Ovary (tissue), 3 donors: ENCODE results near the gene CRHBP.

Source experiments
- EP300 ChIP-seq: sonication (generic); formaldehyde crosslinking; IDR thresholded peaks from one replicate; pipeline ENCODE4 v1.6.1; 2017; ENCODE audit warnings: antibody characterized with exemption
- POLR2A ChIP-seq: fragments of 450-650 bp; IDR thresholded peaks from one replicate; pipeline ENCODE4 v1.6.1; 2017; ENCODE audit warnings: antibody characterized with exemption, mild to moderate bottlenecking, moderate library complexity
- TF ChIP-seq, protein P1 (sequence below), 3 donors: fragments of 450-650 bp in 2 of 3; fragments of 200-600 bp in 1 of 3; IDR thresholded peaks; one replicate each; pipeline versions ENCODE4 v1.5.1 to v1.8.0; 2016 to 2022; ENCODE audit warnings: antibody characterized with exemption in 3 of 3, mild to moderate bottlenecking in 1 of 3
- donor health status: DM: no; HTN: no; CAD: no.

DNA sequence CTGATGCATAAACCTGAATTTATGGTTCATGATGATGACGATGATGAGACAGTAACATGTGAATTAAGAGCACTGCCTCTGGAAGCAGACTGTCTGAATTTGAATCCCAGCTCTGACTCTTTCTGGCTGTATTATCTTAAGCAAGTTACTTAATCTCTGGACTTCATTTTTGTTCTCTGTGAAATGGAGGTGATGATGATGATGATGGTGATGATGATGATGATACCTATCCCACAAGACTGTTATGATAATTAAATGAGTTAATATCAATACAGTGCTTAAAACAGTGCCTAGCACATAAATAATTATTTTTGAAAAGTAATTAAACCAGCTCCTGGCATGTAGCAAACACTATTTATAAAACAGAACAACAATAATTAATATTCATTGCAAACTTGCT lies 64.1 kb downstream of the CRHBP start:
- TF ChIP-seq, protein P1, sequence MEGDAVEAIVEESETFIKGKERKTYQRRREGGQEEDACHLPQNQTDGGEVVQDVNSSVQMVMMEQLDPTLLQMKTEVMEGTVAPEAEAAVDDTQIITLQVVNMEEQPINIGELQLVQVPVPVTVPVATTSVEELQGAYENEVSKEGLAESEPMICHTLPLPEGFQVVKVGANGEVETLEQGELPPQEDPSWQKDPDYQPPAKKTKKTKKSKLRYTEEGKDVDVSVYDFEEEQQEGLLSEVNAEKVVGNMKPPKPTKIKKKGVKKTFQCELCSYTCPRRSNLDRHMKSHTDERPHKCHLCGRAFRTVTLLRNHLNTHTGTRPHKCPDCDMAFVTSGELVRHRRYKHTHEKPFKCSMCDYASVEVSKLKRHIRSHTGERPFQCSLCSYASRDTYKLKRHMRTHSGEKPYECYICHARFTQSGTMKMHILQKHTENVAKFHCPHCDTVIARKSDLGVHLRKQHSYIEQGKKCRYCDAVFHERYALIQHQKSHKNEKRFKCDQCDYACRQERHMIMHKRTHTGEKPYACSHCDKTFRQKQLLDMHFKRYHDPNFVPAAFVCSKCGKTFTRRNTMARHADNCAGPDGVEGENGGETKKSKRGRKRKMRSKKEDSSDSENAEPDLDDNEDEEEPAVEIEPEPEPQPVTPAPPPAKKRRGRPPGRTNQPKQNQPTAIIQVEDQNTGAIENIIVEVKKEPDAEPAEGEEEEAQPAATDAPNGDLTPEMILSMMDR (IDR thresholded peaks at IDR 0.05), result no peak
- no peak for TF ChIP-seq POLR2A
- no peak for TF ChIP-seq EP300
